GM12878 (cell line): ENCODE data around the gene CCNDBP1. TPM values are rescaled to one million over a fixed set of nuclear protein-coding genes. Genes with fewer than 3 reads are reported as not detected.

Source experiments
- ATAC-seq: fragments of 200-7000 bp; cut with Tn5 transposase; 3 replicates; pipeline ENCODE4 v1.9.1; 2020; ENCODE audit warnings: mild to moderate bottlenecking, moderate library complexity
- BruUV-seq: library from RNA; stranded (reverse); fragments of 400-500 nt; replicated peaks from 2 replicates; lab custom pipeline; 2021; lab: Mats Ljungman, UMichigan
- CTCF ChIA-PET: fragments of 300-600 bp; sonication (Branson Sonifier 250); formaldehyde crosslinking; extraction: SDS; loops from one replicate; lab custom pipeline; 2021; ENCODE audit warnings: inconsistent platforms; lab: Yijun Ruan, JAX
- POLR2A ChIA-PET: fragments of 350-600 bp; formaldehyde crosslinking; extraction: SDS; loops from one replicate; lab custom pipeline; 2021; ENCODE audit warnings: inconsistent platforms; lab: Charles Lee
- RAD21 ChIA-PET: fragments of 300-600 bp; sonication (Branson Sonifier 250); formaldehyde crosslinking; loops from one replicate; lab custom pipeline; 2023; ENCODE audit warnings: antibody characterized with exemption; ENCODE audit not compliant: unreplicated experiment; lab: Charles Lee
- SMC1A ChIA-PET: fragments of 300-600 bp; sonication (Branson Sonifier 250); formaldehyde crosslinking; loops from one replicate; lab custom pipeline; 2023; ENCODE audit not compliant: unreplicated experiment, uncharacterized antibody; lab: Charles Lee
- DNase-seq: peaks from one replicate; pipeline ENCODE4 v3.0.0-alpha.2; 2011; ENCODE audit warnings: low read depth, low spot score
- FAIRE-seq: peaks from 3 replicates; lab custom pipeline; 2011; peaks lifted over from hg19 to GRCh38; lab: Jason Lieb, UNC
- H2AFZ ChIP-seq: 2 replicates; pipeline ENCODE4 v1.6.0; 2011; ENCODE audit warnings: low read depth, low read length, control low read depth; ENCODE audit not compliant: control insufficient read depth
- H3K27ac ChIP-seq: 2 replicates; pipeline ENCODE4 v1.5.1; 2011; ENCODE audit warnings: control low read depth; ENCODE audit not compliant: control insufficient read depth, insufficient read depth
- H3K27me3 ChIP-seq, 2 experiments: replicated peaks in 1 of 2; 2 replicates each; pipeline versions ENCODE4 v1.6.0 to v1.6.1; 2011; ENCODE audit warnings: low read length in 1 of 2; ENCODE audit not compliant: control insufficient read depth in 2 of 2, insufficient read depth in 2 of 2
- H3K36me3 ChIP-seq, 2 experiments: 2 replicates each; pipeline ENCODE4 v1.5.1; 2011; ENCODE audit warnings: low read length in 1 of 2; ENCODE audit not compliant: control insufficient read depth in 2 of 2, insufficient read depth in 2 of 2
- H3K4me1 ChIP-seq: 2 replicates; pipeline ENCODE4 v1.6.1; 2011; ENCODE audit warnings: mild to moderate bottlenecking, low read length, moderate library complexity, mixed read lengths; ENCODE audit not compliant: control insufficient read depth, insufficient read depth
- H3K4me2 ChIP-seq: 2 replicates; pipeline ENCODE4 v1.6.0; 2011; ENCODE audit warnings: control low read depth; ENCODE audit not compliant: control insufficient read depth, insufficient read depth
- H3K4me3 ChIP-seq: fragments of 200-600 bp; sonication (generic); 2 replicates; pipeline ENCODE4 v1.5.1; 2016
- H3K79me2 ChIP-seq: 2 replicates; pipeline ENCODE4 v1.6.0; 2011; ENCODE audit warnings: low read length; ENCODE audit not compliant: control insufficient read depth, insufficient read depth
- H3K9ac ChIP-seq: 2 replicates; pipeline ENCODE4 v1.8.0; 2011; ENCODE audit warnings: low read length, control low read depth, mixed read lengths; ENCODE audit not compliant: control insufficient read depth, insufficient read depth
- H3K9me3 ChIP-seq: replicated peaks from 3 replicates; pipeline ENCODE4 v1.5.1; 2011; ENCODE audit warnings: mild to moderate bottlenecking, low read length; ENCODE audit not compliant: control insufficient read depth, insufficient read depth
- H4K20me1 ChIP-seq: 2 replicates; pipeline ENCODE4 v1.6.0; 2011; ENCODE audit not compliant: control insufficient read depth, insufficient read depth
- CREB1 ChIP-seq: IDR thresholded peaks from 2 replicates; pipeline ENCODE4 v1.6.1; 2012; ENCODE audit warnings: low read depth, mild to moderate bottlenecking, inconsistent platforms
- MYC ChIP-seq: IDR thresholded peaks from 2 replicates; pipeline ENCODE4 v1.6.1; 2011; ENCODE audit warnings: mild to moderate bottlenecking, low read length, moderate library complexity, inconsistent platforms; ENCODE audit not compliant: insufficient read depth, insufficient replicate concordance, insufficient read length, severe bottlenecking
- NFXL1 ChIP-seq: fragments of 450-650 bp; IDR thresholded peaks from 2 replicates; pipeline ENCODE4 v1.6.1; 2017; ENCODE audit warnings: antibody characterized with exemption, mild to moderate bottlenecking, borderline replicate concordance
- TCF12 ChIP-seq: IDR thresholded peaks from 2 replicates; pipeline ENCODE4 v1.6.1; 2011; ENCODE audit warnings: low read depth, mild to moderate bottlenecking, low read length
- TCF3 ChIP-seq: IDR thresholded peaks from 2 replicates; pipeline ENCODE4 v1.6.1; 2012; ENCODE audit warnings: low read depth, mild to moderate bottlenecking, low read length, borderline replicate concordance; ENCODE audit not compliant: insufficient read depth
- WGBS: methylation state at CpG from one replicate; pipeline ENCODE4 v1.1.6; 2016; ENCODE audit warnings: low lambda C conversion rate; ENCODE audit not compliant: insufficient replicate concordance, insufficient coverage; ENCODE audit errors: missing lambda C conversion rate; 5-methylcytosine and 5-hydroxymethylcytosine counted together
- in situ Hi-C: fragments of 300-500 bp; cut with MboI; formaldehyde crosslinking; loops from 9 replicates; pipeline ENCODE4 v1.14.3; 2018; ENCODE audit warnings: mixed read lengths
- intact Hi-C: fragments of 100-400 bp; cut with micrococcal nuclease; formaldehyde crosslinking; loops from one replicate; pipeline ENCODE4 v1.14.2; 2022; ENCODE audit not compliant: unreplicated experiment
- polyA plus RNA-seq, 11 experiments: library from polyadenylated mRNA; depleted of rRNA in 4 of 11; unstranded in 6 of 11; stranded (reverse) in 5 of 11; fragments of >200 nt; fragmentation: Nextera tagmentation in 4 of 11; fragmentation: Illumina TruSeq in 1 of 11; extraction: Ambion mirVana in 4 of 11; extraction: Trizol in 1 of 11; gene quantifications; 1 replicate in 1 of 11; 2 replicates in 10 of 11; pipeline versions ENCODE4 v1.2.1 to v1.2.3, GENCODE V29; 2011 to 2016; ENCODE audit warnings: inconsistent platforms in 2 of 11, missing spikeins in 2 of 11, low read depth in 1 of 11
- total RNA-seq, 4 experiments: library from RNA; depleted of rRNA in 3 of 4; stranded (reverse); fragments of >200 nt in 3 of 4; fragmentation: Illumina TruSeq in 1 of 4; extraction: Trizol in 1 of 4; gene quantifications; 2 replicates each; pipeline versions ENCODE4 v1.2.1 to v1.2.3, GENCODE V29; 2013 to 2021
- TF ChIP-seq, protein P1 (sequence below): fragments of 450-650 bp; IDR thresholded peaks from 2 replicates; pipeline ENCODE4 v1.6.1; 2018; ENCODE audit warnings: mild to moderate bottlenecking, low read depth, moderate library complexity; ENCODE audit not compliant: partially characterized antibody
- TF ChIP-seq, protein P2 (sequence below): fragments of 450-650 bp; formaldehyde crosslinking; IDR thresholded peaks from 2 replicates; pipeline ENCODE4 v1.4.0; 2022; ENCODE audit warnings: mild to moderate bottlenecking, moderate library complexity
- TF ChIP-seq, protein P3 (sequence below): fragments of 150-350 bp; IDR thresholded peaks from 2 replicates; pipeline ENCODE4 v1.6.1; 2014; ENCODE audit warnings: mild to moderate bottlenecking, low read depth, low read length
- TF ChIP-seq, protein P4 (sequence below): IDR thresholded peaks from 2 replicates; pipeline ENCODE4 v1.6.1; 2011; ENCODE audit warnings: low read depth, mild to moderate bottlenecking, low read length, moderate library complexity, borderline replicate concordance; ENCODE audit errors: extremely low read depth

Gene CCNDBP1
- total and polyA plus RNA-seq, 10 of the 15 experiments (the other 5 are each of a cell fraction or from before 2014, with no cell fraction given), result 30.1 to 86.7 (median 42.2) TPM

DNA sequence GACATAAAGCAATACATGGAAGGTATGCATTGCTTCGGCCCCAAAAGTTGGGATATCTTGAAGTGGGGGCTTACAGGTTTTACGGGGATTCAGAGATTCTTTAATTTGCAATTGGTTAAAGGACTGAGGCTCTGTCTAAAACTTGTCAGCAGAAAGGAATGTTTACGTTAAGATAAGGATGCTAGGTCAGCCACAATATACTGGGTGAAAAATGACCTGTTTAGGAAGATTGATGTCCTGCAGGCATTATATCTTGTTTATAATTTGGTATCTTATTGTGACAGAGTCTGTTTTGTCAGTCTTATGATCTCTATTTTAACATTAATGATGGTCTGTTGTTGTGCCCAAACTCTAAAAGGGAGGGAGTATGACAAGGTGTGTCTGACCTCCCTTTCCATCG is 15.3 kb upstream of the CCNDBP1 start:
- Histone ChIP-seq H3K27ac (no peak overlapping the region), H3K27me3 (no peaks in the 10 kb centered on the region), H4K20me1 (no peaks in the 10 kb centered on the region), H2AFZ (no peak overlapping the region), H3K79me2 (no peaks in the 10 kb centered on the region), H3K4me2 (no peak overlapping the region), H3K4me1 (no peaks in the 10 kb centered on the region), H3K36me3 (peaks cover 0 to 10% of the 10 kb centered on the region in 2 experiments; a peak in 2 of 4 replicates), H3K9ac (no peak overlapping the region), H3K9me3 (no peaks in the 10 kb centered on the region; the same call in 1 of the 3 replicates), H3K4me3 (no peak overlapping the region)
- RAD21 ChIA-PET, result no interaction called here
- 99% methylated on average over 4 of the region's 4 CpGs for WGBS
- ATAC-seq (no peak), DNase-seq (no peak), FAIRE-seq (no peak)
- intact Hi-C loops, result no loop called here
- POLR2A ChIA-PET, result interaction anchor here (0.6 kb wide), 1 partner anchor 1721 kb away, joined by 5 read pairs; no protein-coding TSS in a partner anchor
- BruUV-seq, result no TSS peak
- in situ Hi-C loops, result no loop called here
- CTCF ChIA-PET, result interaction anchor here (1.9 kb wide), 1 partner anchor 34 kb away, joined by 7 read pairs; no protein-coding TSS in a partner anchor
- TF ChIP-seq, protein P1, sequence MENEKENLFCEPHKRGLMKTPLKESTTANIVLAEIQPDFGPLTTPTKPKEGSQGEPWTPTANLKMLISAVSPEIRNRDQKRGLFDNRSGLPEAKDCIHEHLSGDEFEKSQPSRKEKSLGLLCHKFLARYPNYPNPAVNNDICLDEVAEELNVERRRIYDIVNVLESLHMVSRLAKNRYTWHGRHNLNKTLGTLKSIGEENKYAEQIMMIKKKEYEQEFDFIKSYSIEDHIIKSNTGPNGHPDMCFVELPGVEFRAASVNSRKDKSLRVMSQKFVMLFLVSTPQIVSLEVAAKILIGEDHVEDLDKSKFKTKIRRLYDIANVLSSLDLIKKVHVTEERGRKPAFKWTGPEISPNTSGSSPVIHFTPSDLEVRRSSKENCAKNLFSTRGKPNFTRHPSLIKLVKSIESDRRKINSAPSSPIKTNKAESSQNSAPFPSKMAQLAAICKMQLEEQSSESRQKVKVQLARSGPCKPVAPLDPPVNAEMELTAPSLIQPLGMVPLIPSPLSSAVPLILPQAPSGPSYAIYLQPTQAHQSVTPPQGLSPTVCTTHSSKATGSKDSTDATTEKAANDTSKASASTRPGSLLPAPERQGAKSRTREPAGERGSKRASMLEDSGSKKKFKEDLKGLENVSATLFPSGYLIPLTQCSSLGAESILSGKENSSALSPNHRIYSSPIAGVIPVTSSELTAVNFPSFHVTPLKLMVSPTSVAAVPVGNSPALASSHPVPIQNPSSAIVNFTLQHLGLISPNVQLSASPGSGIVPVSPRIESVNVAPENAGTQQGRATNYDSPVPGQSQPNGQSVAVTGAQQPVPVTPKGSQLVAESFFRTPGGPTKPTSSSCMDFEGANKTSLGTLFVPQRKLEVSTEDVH, result no peak
- TF ChIP-seq TCF3 (no peak), MYC (no peak), NFXL1 (no peak), TCF12 (no peak), CREB1 (no peak)
- TF ChIP-seq, protein P2, sequence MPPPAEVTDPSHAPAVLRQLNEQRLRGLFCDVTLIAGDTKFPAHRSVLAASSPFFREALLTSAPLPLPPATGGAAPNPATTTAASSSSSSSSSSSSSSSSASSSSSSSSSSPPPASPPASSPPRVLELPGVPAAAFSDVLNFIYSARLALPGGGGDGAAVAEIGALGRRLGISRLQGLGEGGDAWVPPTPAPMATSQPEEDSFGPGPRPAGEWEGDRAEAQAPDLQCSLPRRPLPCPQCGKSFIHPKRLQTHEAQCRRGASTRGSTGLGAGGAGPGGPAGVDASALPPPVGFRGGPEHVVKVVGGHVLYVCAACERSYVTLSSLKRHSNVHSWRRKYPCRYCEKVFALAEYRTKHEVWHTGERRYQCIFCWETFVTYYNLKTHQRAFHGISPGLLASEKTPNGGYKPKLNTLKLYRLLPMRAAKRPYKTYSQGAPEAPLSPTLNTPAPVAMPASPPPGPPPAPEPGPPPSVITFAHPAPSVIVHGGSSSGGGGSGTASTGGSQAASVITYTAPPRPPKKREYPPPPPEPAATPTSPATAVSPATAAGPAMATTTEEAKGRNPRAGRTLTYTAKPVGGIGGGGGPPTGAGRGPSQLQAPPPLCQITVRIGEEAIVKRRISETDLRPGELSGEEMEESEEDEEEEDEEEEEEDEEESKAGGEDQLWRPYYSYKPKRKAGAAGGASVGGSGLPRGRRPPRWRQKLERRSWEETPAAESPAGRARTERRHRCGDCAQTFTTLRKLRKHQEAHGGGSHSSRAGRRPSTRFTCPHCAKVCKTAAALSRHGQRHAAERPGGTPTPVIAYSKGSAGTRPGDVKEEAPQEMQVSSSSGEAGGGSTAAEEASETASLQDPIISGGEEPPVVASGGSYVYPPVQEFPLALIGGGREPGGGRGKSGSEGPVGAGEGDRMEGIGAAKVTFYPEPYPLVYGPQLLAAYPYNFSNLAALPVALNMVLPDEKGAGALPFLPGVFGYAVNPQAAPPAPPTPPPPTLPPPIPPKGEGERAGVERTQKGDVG (CRISPR knock-in tag), result no peak
- TF ChIP-seq, protein P3, sequence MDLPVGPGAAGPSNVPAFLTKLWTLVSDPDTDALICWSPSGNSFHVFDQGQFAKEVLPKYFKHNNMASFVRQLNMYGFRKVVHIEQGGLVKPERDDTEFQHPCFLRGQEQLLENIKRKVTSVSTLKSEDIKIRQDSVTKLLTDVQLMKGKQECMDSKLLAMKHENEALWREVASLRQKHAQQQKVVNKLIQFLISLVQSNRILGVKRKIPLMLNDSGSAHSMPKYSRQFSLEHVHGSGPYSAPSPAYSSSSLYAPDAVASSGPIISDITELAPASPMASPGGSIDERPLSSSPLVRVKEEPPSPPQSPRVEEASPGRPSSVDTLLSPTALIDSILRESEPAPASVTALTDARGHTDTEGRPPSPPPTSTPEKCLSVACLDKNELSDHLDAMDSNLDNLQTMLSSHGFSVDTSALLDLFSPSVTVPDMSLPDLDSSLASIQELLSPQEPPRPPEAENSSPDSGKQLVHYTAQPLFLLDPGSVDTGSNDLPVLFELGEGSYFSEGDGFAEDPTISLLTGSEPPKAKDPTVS, result no peak
- TF ChIP-seq, protein P4, sequence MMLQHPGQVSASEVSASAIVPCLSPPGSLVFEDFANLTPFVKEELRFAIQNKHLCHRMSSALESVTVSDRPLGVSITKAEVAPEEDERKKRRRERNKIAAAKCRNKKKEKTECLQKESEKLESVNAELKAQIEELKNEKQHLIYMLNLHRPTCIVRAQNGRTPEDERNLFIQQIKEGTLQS, result no peak
- SMC1A ChIA-PET, result no interaction called here
